Activated gamma-delta T cell treated with Interleukin-2 at 50 U/mL for 16 hours (primary cell): ENCODE measurements around the gene CRIM1.

Experiments used
- DNase-seq: peaks from one replicate; pipeline ENCODE4 v3.0.0-alpha.2; 2020

CRIM1 gene

GRCh38 chr2:36404318-36404717 is 48.7 kb downstream of the CRIM1 start:
- no peak for DNase-seq

GRCh38 chr2:36404754-36405153 is 49.2 kb downstream of the CRIM1 start:
- DNase-seq = no peak

GRCh38 chr2:36405183-36405582 is 49.6 kb downstream of the CRIM1 start:
- DNase-seq = no peak

GRCh38 chr2:36406296-36406695 is 50.7 kb downstream of the CRIM1 start:
- no peak for DNase-seq

GRCh38 chr2:36407413-36407812 is 51.8 kb downstream of the CRIM1 start:
- no peak for DNase-seq

GRCh38 chr2:36408198-36408703 is 52.7 kb downstream of the CRIM1 start:
- DNase-seq = no peak

GRCh38 chr2:36409335-36409734 is 53.8 kb downstream of the CRIM1 start:
- no peak for DNase-seq

- no peak for DNase-seq
Measured at GRCh38 chr2:36409935-36410334, 54.4 kb downstream of the CRIM1 start.

GRCh38 chr2:36410681-36411080 is 55.1 kb downstream of the CRIM1 start:
- DNase-seq = no peak

- DNase-seq = no peak
Measured at GRCh38 chr2:36411962-36412444, 56.4 kb downstream of the CRIM1 start.

- DNase-seq = no peak
Measured at GRCh38 chr2:36413218-36413617, 57.6 kb downstream of the CRIM1 start.

- DNase-seq = no peak
Measured at GRCh38 chr2:36414307-36414706, 58.7 kb downstream of the CRIM1 start.

- DNase-seq = no peak
Measured at GRCh38 chr2:36415381-36416022, 59.9 kb downstream of the CRIM1 start.

GRCh38 chr2:36416370-36417165 is 61.0 kb downstream of the CRIM1 start:
- no peak for DNase-seq

- DNase-seq = no peak
Measured at GRCh38 chr2:36420569-36421181, 65.1 kb downstream of the CRIM1 start.

GRCh38 chr2:36421379-36421778 is 65.8 kb downstream of the CRIM1 start:
- DNase-seq = no peak

- DNase-seq = no peak
Measured at GRCh38 chr2:36423172-36423571, 67.6 kb downstream of the CRIM1 start.

GRCh38 chr2:36423619-36424120 is 68.1 kb downstream of the CRIM1 start:
- no peak for DNase-seq

- no peak for DNase-seq
Measured at GRCh38 chr2:36425608-36426355, 70.2 kb downstream of the CRIM1 start.

- DNase-seq = no peak
Measured at GRCh38 chr2:36427790-36428243, 72.2 kb downstream of the CRIM1 start.

- DNase-seq = no peak
Measured at GRCh38 chr2:36430549-36430948, 75.0 kb downstream of the CRIM1 start.

- no peak for DNase-seq
Measured at GRCh38 chr2:36432479-36432878, 76.9 kb downstream of the CRIM1 start.
